ENCODE data around the gene PCSK7.

PCSK7 gene

DNA sequence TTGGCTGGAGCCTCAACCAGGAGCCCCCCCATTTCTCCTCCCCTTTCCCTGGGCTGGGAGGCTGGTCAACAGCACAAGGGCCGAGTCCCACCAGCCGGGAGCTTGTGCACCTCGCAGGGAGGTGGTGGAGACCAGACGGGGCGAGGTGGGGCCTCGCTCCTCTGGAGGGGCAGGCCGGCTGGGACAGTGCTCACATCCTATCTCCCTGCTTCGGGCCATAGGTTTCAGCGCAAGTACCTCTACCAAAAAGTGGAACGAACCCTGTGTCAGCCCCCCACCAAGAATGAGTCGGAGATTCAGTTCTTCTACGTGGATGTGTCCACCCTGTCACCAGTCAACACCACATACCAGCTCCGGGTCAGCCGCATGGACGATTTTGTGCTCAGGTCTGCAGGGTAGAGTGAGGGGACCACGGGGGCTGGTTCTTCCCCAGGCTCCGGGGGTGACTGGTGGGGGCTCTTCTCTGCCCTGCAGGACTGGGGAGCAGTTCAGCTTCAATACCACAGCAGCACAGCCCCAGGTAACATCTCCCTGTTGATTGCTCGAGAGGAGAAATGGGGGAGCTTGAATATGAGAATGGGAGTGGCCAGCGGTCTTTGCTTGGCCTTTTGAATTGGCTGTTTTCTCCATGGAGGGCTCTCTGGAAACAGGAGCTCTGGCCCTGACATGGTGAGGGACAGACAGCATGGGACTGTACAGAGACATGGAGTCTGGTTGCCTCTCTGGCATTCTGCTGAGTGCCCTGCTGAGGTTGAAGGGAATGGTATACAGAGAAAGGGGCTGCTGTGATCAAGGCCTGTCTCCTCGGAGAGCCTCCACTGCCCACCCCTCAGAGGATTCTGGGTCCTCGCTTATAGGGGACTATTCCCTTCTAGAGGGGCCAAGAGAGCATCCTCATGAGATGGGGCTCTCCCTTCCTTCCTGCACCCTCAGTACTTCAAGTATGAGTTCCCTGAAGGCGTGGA is 50.0 kb downstream of the PCSK7 start:
- DNase-seq = no peak

DNA sequence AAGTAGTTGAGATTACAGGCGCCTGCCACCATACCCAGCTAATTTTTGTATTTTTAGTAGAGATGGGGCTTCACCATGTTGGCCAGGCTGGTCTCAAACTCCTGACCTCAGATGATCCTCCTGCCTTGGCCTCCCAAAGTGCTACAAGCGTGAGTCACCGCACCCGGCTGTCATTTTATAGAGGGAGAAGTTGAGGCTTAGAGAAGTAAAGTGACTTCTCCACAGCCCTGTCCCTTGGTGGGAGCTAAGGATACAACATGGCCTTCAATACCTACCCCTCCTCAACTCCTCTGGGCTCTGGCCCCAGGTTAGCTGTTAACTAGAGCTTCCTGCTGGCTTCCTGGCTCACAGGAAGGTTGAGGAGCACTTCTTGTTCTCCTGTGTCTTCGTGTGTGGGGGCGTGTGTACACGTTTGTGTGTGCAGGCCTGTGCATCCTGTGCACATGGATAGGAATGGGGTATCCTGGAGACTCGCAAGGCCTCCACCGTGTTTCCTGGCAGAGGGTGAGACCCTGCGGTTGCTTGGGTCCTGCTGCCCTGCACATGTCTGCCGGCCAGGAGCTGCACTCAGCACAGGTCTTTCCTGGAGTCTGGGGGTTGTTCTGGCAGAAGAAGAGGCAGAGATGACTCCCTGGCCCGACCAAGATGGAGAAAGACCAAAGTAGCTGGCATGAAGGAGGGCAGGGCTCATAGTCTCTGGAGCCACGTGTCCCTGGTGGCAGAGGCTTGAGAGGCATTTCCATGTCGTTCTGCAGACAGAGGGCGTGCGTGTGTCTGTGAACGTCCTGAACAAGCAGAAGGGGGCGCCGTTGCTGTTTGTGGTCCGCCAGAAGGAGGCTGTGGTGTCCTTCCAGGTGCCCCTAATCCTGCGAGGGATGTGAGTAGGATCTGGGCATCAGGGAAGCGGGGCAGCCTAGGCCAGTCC is 51.0 kb downstream of the PCSK7 start:
- DNase-seq = no peak

DNA sequence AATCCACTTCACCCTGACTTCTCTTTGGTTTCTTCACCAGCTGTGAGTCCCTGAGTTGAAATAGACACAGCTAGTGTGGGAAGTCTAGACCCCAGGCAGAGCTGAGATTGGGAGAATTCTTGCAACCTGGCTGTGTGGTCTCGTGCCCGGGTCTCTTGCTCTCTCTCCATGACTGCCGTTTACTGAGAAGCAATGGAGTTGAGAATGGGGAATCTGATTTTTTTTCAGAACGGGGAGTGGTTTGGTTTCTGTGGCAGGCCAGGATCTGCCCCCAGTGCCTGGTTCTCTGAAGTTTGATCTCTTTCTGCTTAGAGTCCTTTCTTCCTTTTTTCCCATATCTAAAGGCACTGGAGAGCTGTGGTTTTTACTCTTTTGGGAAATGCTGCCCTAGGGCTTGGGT is 51.9 kb downstream of the PCSK7 start:
- no peak for DNase-seq

DNA sequence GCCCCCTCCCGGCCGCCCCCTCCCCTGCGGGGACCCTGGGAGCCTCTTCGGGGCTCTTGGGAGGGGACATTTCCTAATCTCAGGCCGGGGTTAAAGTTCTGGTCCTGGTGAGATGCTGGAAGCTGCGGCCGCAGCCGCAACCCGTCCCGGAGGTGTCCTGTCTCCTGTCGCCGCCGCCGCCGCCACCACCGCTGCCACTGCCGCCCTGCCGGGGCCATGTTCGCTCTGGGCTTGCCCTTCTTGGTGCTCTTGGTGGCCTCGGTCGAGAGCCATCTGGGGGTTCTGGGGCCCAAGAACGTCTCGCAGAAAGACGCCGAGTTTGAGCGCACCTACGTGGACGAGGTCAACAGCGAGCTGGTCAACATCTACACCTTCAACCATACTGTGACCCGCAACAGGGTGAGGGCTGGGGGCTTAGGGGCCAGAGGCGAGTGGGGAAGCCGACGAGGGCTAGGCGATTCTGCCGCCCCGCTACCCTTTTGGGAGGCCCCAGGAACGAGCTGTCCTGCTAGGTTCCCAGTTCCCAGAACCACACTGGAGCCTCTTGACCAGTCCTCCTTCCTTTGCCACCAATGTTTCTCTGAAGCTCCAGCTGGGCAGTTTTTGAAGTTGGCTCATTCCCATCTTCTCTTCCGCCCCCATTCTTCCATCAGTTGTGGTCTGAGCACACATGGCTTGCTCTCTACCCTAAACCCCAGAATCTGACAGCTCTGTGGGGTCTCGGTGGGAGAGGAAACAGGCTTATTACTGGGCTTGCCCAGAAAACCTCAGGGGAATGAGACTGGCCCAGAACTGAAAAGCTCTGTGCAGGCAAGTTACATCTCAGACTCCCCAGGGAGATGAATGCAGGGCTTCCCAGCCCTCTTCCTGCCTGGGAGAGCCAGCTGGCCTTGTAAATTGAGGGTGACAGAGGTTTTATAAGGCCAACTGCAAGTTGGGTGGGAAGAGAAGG is 52.5 kb downstream of the PCSK7 start:
- DNase-seq = no peak

DNA sequence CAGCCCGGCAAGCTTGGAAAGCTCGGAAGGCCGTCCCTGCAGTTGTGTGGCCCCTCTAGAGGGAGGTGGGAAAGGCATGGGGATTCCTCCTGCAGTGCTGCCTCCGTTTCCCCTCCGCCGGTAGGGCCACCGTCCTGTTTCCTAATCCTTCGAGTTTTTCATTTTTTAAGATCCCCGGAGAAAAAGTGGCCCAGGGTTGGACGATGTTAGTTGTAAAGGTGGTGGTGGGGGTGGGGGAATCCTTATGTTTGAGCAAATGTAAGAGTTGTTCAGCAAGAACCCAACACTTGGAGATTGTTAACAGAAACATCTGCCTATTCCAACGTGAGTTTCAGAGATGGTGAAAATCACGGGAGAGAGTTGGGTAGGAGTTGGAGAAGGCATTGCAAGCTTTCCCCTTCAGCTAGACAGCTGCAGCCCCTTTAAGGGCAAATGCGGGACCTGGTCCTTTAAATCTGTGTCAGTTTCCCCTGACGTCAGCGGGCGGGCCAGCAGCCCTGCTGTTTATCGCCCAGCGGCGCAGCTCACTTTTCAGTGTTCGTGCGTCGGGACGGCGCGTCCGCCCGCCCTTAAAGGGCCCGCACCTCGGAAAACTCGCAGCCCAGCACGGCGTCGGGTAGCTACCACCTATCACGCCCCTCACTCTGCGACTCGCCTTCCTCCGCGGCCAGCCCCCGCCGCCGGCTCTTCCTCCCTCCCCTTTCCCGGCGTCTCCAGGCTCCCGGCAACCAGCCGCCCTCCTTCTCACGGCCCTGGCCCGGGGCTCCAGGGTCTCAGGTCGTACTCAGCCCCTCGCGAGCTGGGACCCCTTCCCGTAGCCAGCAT is 53.5 kb downstream of the PCSK7 start, which contains the start of gene SIDT2:
Gene SIDT2, plus strand, starts transcription at position 534 of the 825 bp plus-strand sequence. CDS start 521 bp downstream, outside the sequence.
- peak; percentile 85 for DNase-seq

DNA sequence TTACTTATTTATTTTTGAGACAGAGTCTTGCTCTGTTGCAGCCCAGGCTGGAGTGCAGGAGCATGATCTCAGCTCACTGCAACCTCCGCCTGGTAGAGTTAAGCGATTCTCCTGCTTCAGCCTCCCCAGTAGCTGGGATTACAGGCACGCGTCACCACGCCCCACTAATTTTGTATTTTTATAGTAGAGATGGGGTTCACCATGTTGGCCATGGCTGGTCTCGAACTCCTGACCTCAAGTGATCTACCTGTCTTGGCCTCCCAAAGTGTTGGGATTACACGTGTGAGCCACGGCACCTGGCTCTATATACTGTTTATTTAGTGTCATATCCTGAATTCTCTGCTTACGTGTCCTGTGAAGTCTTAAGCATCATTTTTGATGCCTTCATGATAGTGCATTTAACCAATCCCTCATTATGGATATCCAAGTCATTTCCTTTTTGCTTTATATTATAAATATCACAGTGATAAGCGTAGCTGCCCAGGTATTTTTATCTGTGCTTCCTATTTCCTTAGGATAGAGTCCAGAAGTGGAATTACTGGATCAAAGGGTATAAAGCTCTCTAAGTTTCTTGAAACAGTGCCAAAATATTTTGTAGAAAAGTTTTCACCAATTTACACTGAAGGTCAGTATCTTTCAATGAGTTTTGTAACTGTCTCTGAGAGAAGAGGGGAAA is 54.2 kb downstream of the PCSK7 start:
- DNase-seq = no peak

DNA sequence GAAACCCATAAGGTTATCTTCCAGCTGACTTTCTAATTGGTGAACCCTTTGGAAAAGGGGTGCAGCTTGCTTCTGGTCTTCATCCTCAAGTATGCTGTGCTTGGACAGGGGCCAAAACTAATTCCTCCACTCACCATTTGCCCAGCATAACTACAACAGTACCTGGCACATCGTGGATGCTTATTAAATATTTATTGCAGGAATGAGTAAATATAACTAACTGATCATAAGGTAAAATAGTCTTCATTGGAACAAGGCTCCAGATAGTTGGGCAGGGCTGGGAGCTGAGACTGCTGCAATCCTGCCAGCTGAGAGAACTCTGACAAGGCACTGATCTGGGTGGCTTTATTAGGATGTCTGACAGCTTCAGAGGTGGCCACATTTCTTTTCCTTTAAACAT is 55.7 kb downstream of the PCSK7 start:
- no peak for DNase-seq

DNA sequence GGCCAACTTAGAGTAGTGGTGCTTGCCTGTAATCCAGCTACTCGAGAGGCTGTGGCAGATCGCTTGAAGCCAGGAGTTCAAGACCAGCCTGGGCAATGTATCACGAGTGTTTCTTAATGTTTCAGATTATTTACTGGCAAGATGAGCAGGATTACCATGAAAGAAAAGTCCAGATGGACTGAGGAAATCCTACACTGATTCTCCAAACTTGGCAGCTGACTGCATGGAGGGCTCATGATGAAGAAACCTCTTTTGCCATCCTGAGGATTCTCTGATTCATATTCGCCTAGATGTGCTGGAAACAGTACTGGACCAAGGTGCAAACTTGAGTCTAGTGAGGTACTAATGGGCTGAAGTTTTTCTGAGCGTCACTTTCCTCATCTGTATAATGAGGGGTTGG is 56.1 kb downstream of the PCSK7 start:
- no peak for DNase-seq

DNA sequence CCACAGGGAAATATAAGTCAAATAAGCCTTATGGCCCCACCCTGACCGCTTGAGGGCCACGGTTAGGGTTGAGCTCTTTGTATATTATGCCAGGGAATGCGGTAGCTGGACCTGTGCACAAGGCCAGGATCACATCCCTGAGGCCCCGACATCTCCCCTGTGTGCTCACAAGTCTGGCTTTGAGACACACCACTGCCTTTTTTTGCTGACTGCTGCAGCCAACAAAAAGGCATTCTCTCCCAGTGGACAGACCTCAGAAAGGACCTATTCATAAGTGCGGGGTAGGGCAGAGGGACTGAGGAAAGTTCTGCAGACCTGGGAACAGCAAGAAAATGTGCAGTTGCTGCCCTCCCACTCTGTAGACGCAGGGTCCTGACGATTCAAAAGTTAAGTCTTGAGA is 56.8 kb downstream of the PCSK7 start:
- no peak for DNase-seq

DNA sequence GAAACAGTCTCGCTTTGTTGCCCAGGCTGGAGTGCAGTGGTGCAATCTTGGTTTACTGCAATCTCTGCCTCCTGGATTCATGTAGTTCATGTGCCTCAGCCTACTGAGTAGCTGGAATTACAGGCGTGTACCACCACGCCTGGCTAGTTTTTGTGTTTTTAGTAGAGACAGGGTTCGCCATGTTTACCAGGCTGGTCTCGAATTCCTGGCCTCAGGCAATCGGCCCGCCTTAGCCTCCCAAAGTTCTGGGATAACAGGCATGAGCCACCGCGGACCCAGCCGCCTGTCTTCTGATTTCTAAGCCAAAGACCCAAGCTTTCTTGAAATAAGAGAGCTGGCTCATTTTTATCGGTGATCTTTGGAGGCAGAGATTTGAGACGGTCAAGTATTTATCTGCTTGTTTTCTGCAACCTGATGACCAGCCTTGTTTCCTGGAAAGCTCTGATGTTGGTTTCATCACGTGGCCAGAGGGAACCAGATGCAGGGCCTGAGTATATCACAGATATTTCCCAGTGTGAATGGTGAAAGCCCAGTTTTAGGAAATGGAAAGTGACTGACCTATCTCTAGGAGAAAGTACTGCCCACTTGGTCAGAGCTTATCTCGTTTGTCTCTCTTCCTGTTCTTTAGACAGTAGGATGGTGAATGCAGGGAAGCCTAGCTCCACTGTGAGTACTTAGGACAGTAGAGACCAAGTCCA is 59.0 kb downstream of the PCSK7 start:
- no peak for DNase-seq

DNA sequence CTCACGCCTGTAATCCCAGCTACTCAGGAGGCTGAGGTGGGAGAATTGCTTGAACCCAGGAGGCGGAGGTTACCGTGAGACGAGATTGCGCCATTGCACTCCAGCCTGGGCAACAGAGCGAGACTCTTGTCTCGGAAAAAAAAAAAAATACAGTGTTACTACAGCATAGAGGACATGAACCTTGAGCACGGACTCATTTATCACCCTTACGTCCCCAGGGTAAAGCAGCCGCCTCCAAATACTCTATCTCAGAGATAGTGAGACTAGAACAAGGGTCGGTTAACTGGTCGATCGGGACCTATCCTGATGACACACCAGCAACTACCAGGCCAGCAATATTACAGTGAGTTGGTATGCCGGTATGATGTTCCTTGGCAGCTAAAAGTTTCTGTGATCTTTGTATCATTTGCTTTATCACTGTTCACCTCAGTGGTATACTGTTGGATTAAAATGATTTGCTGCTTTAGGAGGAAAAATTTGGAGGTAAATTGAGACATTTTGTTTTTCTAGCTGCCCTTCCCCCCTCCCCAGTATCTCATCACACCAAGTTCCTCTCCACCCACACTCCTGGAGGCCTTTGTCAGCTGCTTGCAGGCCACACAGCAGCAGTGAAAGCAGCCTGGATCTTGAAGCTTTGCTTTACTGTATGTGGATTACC is 60.3 kb downstream of the PCSK7 start:
- no peak for DNase-seq

DNA sequence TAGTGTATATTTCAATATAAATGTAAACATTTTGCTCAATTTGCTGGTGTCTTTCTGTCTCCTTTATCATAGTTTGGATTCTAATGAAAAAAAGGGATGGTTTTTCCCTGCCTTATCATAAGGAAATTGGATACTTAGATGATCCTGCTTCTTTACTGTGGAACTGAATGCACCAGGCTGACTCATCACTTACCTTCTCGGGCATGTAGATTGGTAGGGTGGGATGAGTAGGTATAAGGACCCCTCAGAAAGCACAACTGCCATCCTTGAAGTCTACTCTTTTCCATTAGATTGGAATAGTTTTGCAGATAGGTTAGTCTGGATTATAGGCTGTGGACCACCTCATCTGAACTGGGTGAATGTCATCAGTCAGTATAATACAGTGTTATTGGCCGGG is 60.9 kb downstream of the PCSK7 start:
- DNase-seq = no peak

DNA sequence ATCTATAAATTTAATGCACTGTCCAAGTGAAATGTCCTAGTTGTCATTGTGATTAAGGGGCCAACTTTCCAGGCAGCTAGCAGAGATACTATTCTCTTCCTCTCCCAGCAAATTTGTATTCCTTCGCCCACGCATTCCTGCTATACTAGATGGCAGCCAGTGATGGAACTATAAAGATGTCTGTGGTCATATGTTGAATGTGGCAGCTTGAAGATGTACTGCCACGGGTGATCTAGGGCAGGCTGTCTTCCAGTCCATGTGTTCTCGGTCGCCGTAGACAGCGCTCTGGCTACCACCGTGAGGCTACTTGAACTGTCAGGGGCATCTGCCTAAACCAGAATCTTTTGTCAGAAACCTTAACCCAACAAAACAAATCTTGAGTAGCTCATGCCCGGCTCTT is 61.7 kb downstream of the PCSK7 start:
- DNase-seq = no peak

DNA sequence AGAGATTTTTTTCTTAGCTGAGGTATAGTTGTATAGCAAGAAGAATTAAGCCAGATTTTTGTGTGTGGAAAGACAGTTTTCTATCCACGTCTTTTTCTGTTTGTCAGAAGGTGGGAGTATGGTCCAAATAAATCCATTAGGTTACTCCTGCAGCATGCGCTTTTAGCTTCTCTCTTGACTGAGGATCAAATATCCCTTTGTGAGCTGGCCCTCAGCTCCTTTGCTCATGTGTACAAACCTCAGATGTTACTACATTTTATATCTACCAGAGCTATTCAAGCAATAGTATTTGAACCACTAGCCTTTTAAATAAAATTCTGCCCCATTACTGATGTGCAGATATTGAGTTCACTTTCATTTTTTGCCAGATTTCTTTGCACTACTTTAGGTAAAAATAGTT is 62.1 kb downstream of the PCSK7 start:
- DNase-seq = no peak

DNA sequence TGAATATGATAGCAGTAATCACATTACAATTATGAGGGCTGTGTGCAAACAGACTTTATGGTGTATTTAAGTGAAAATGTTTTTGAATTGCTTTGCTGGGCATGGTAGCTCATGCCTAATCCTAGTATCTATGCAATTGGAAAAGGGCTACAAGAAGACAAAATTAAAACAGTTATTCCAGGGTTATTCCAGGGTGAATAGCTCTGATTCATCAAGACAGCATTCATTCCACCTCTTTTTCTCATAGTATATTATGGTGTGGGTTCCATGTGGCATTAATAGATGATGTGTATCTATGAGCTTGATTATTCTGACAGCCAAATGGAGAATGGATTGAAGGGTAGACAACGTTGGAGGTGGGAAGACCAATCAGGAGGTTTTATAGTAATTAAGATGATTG is 65.4 kb downstream of the PCSK7 start:
- DNase-seq = no peak

DNA sequence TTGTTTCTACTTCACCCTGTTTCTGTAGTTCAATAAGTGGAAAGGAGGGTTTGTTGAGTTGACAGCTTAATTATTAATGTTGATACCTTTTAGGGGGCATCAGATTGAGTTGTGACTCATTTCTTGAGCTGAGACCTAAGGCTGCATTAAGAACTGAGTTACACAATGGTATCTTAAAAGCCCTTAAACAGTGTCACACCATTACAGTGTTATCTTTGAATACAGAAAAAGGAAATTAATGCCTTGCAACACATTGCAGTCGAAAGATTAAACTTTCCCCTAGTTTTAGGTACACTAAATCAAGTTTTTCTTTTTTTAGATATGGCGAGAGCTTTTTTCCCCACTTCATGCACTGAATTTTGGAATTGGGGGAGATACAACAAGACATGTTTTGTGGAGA is 71.0 kb downstream of the PCSK7 start:
- no peak for DNase-seq

DNA sequence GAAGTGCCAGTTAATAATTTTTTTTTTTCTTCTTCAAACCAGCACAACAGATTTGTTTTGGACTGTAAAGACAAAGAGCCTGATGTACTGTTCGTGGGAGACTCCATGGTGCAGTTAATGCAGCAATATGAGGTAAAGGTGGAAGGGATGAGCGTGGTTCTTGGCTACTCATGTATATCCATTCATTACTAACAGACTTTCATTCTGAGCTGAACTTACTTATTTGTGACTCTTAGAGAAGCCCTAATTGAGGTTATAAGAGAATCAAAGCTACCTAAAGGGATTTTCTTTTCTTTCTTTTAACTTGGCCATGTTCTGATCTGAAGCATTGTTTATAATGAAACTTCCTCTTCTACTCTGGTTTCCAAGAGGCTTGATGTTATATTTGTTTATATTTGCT is 72.0 kb downstream of the PCSK7 start:
- DNase-seq = no peak

DNA sequence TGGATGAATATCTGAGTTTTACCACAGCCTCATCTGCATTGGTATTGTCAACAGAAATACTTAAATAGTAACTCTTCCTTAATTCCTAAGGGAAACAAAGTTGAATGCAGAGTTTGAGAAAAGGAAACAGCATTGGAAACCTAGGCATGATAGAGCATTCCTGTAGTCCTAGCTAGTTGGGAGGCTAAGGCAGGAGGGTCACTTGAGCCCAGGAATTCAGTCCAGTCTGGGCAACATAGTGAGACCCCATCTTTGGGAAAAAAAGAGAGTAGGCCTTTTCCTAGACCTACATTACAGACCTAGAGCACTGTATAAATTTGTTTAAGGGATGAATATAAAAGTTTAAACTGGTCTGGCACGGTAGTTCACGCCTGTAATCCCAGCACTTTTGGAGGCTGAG is 74.4 kb downstream of the PCSK7 start:
- DNase-seq = no peak

DNA sequence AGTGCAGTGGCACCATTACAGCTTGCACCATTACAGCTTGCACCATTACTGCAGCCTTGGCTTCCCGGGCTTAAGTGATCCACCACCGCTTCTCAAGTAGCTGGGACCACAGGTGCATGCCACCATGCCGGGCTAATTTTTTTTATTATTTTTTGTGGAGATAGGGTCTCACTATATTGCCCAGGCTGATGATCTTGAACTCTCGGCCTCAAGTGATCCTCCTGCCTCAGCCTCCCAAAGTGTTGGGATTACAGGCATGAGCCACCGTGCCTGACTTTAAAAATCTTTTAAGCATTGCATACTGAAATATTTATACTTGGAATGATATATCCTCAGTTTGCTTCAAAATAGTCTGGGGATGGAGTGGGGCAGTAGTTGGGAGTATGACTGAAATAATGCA is 77.4 kb downstream of the PCSK7 start:
- DNase-seq = no peak
